KMS-11 (cell line): ENCODE data around the gene WDTC1.

ENCODE experiments used
- H2AFZ ChIP-seq: fragments of 200-600 bp; sonication (generic); 2 replicates; pipeline ENCODE4 v1.6.1; 2016; ENCODE audit warnings: antibody characterized with exemption, mixed run types, low read depth
- H3K27ac ChIP-seq: fragments of 200-600 bp; sonication (generic); 2 replicates; pipeline ENCODE4 v1.6.1; 2016; ENCODE audit warnings: mild to moderate bottlenecking, mixed run types
- H3K27me3 ChIP-seq: fragments of 200-600 bp; sonication (generic); 2 replicates; pipeline ENCODE4 v1.6.1; 2017; ENCODE audit warnings: mild to moderate bottlenecking, low read depth, mixed run types, moderate library complexity; ENCODE audit not compliant: insufficient read depth
- H3K36me3 ChIP-seq: fragments of 200-600 bp; sonication (generic); 2 replicates; pipeline ENCODE4 v1.6.1; 2017; ENCODE audit warnings: mild to moderate bottlenecking, mixed run types; ENCODE audit not compliant: insufficient read depth
- H3K4me1 ChIP-seq: fragments of 200-600 bp; sonication (generic); 2 replicates; pipeline ENCODE4 v1.6.1; 2016; ENCODE audit warnings: mild to moderate bottlenecking, low read depth, mixed run types; ENCODE audit not compliant: poor library complexity, severe bottlenecking
- H3K4me2 ChIP-seq: fragments of 200-600 bp; sonication (generic); 2 replicates; pipeline ENCODE4 v1.7.0; 2016; ENCODE audit warnings: mild to moderate bottlenecking, mixed run types
- H3K4me3 ChIP-seq: fragments of 200-600 bp; sonication (generic); IDR thresholded peaks from 2 replicates; pipeline ENCODE4 v1.6.1; 2017; ENCODE audit warnings: low read depth, low read length, mixed read lengths; ENCODE audit not compliant: insufficient read depth
- H3K79me2 ChIP-seq: fragments of 200-600 bp; sonication (generic); 2 replicates; pipeline ENCODE4 v1.6.1; 2016; ENCODE audit warnings: low read depth, mixed run types; ENCODE audit not compliant: insufficient read depth
- H3K9ac ChIP-seq: fragments of 200-600 bp; sonication (generic); 2 replicates; pipeline ENCODE4 v1.6.1; 2016; ENCODE audit warnings: mild to moderate bottlenecking, mixed run types
- H4K20me1 ChIP-seq: fragments of 200-600 bp; sonication (generic); 2 replicates; pipeline ENCODE4 v1.6.1; 2016; ENCODE audit warnings: mild to moderate bottlenecking, mixed run types; ENCODE audit not compliant: insufficient read depth
- TF ChIP-seq, protein P1 (sequence below): fragments of 200-600 bp; sonication (generic); conservative IDR thresholded peaks from 2 replicates; pipeline ENCODE4 v1.6.1; 2017; ENCODE audit warnings: low read depth, mild to moderate bottlenecking, antibody characterized with exemption, low read length, moderate library complexity, mixed read lengths

The WDTC1 gene

DNA sequence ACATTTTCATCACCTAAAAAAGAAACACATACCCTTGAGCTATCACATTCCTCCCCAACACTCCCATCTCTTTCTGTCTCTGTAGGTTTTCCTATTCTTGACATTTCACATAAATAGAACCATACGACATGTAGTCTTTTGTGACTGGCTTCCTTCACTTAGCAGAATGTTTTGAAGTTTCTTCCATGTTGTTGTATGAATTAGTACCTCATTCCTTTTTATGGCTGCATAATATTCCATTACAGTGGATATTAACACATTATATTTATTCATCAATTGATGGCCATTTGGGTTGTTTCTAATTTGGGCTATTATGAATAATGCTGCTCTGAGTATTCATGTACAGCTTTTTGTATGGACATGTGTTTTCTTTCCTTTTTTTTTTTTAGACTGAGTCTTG, 11.8 kb downstream of the WDTC1 start:
- Histone ChIP-seq H3K4me1 (no peaks in the 10 kb centered on the region), H4K20me1 (no peaks in the 10 kb centered on the region), H3K36me3 (no peaks in the 10 kb centered on the region)

GRCh38 chr1:27253596-27253995, 19.2 kb downstream of the WDTC1 start:
- Histone ChIP-seq H3K27ac (no peak overlapping the region), H3K79me2 (no peaks in the 10 kb centered on the region), H4K20me1 (no peaks in the 10 kb centered on the region), H3K9ac (no peak overlapping the region), H3K4me1 (no peaks in the 10 kb centered on the region), H3K4me3 (no peak overlapping the region), H2AFZ (no peak overlapping the region), H3K4me2 (no peak overlapping the region), H3K27me3 (no peaks in the 10 kb centered on the region), H3K36me3 (no peaks in the 10 kb centered on the region)
- TF ChIP-seq, protein P1, sequence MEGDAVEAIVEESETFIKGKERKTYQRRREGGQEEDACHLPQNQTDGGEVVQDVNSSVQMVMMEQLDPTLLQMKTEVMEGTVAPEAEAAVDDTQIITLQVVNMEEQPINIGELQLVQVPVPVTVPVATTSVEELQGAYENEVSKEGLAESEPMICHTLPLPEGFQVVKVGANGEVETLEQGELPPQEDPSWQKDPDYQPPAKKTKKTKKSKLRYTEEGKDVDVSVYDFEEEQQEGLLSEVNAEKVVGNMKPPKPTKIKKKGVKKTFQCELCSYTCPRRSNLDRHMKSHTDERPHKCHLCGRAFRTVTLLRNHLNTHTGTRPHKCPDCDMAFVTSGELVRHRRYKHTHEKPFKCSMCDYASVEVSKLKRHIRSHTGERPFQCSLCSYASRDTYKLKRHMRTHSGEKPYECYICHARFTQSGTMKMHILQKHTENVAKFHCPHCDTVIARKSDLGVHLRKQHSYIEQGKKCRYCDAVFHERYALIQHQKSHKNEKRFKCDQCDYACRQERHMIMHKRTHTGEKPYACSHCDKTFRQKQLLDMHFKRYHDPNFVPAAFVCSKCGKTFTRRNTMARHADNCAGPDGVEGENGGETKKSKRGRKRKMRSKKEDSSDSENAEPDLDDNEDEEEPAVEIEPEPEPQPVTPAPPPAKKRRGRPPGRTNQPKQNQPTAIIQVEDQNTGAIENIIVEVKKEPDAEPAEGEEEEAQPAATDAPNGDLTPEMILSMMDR: no peak

More for the DNA sequence above, 11.8 kb downstream of the WDTC1 start:
- Histone ChIP-seq H2AFZ (no peak overlapping the region), H3K27ac (no peak overlapping the region), H3K27me3 (no peaks in the 10 kb centered on the region), H3K4me3 (no peak overlapping the region), H3K79me2 (no peaks in the 10 kb centered on the region), H3K4me2 (no peak overlapping the region), H3K9ac (no peak overlapping the region)
- TF ChIP-seq, protein P1: no peak

GRCh38 chr1:27255136-27255535, 20.7 kb downstream of the WDTC1 start:
- Histone ChIP-seq H3K79me2 (no peaks in the 10 kb centered on the region), H3K9ac (no peak overlapping the region), H3K4me3 (no peak overlapping the region), H2AFZ (no peak overlapping the region), H3K36me3 (no peaks in the 10 kb centered on the region), H3K4me2 (no peak overlapping the region), H4K20me1 (no peaks in the 10 kb centered on the region), H3K4me1 (no peaks in the 10 kb centered on the region), H3K27me3 (no peaks in the 10 kb centered on the region), H3K27ac (no peak overlapping the region)
- TF ChIP-seq, protein P1: no peak

DNA sequence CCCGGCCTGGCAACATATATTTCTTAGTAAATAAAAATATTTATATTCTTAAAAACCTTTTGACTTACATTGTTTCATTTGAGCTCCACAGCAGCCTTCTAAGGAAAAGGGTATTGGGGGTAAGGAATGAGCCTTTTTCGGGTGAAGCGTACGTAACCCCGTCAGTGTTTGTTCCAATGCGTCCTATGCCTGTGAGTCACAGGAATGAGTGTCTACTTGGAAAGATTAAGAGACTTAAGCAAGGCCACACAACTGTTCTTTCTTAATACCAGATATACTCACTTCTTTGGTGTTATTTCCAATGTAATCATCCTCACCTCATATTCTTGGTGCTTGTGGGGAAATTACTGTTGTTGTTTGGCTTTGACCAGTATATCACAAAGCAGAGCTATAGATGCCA, 22.7 kb downstream of the WDTC1 start:
- Histone ChIP-seq H4K20me1 (no peaks in the 10 kb centered on the region), H3K4me2 (no peak overlapping the region), H2AFZ (no peak overlapping the region), H3K36me3 (no peaks in the 10 kb centered on the region), H3K4me3 (no peak overlapping the region), H3K27ac (no peak overlapping the region), H3K79me2 (no peaks in the 10 kb centered on the region), H3K9ac (no peak overlapping the region), H3K4me1 (no peaks in the 10 kb centered on the region), H3K27me3 (no peaks in the 10 kb centered on the region)
- TF ChIP-seq, protein P1: no peak

- H3K79me2 ChIP-seq: no peaks in the 10 kb centered on the region
- H3K27ac ChIP-seq: no peak overlapping the region
- H3K4me1 ChIP-seq: no peaks in the 10 kb centered on the region
- no peak overlapping the region for H3K4me2 ChIP-seq
- no peaks in the 10 kb centered on the region for H4K20me1 ChIP-seq
- H3K4me3 ChIP-seq: no peak overlapping the region
- no peak overlapping the region for H3K9ac ChIP-seq
- TF ChIP-seq, protein P1: no peak
- no peak overlapping the region for H2AFZ ChIP-seq
- no peaks in the 10 kb centered on the region for H3K27me3 ChIP-seq
- H3K36me3 ChIP-seq: no peaks in the 10 kb centered on the region
Observed at GRCh38 chr1:27258598-27258997, 24.2 kb downstream of the WDTC1 start.
